ENCODE measurements around the gene WTIP.
"Not testable (repeated sequence)": the region's sequence is repeated elsewhere in the genome, so short reads cannot be mapped to it uniquely, and the experiment has no call there.

Gene WTIP

GRCh38 chr19:34503531-34504272 lies 22.1 kb downstream of the WTIP start:
- H3K27me3 ChIP-seq (ENCODE audit: control insufficient read depth, insufficient read depth, low read length): no peaks in the 10 kb centered on the region
- no peaks in the 10 kb centered on the region for H3K9me3 ChIP-seq (ENCODE audit: control insufficient read depth, insufficient read depth, low read length)
- no peak for DNase-seq (ENCODE audit: low read depth, low spot score)
- H3K36me3 ChIP-seq (ENCODE audit: control insufficient read depth, insufficient read depth, low read length): no peaks in the 10 kb centered on the region
- peaks cover 10% of the 10 kb centered on the region; the same call in 1 of the 2 replicates for H3K4me1 ChIP-seq (ENCODE audit: control insufficient read depth, insufficient read depth, low read length)
- H3K4me3 ChIP-seq (ENCODE audit: low read length): no peak overlapping the region
- WGBS (ENCODE audit: insufficient coverage, insufficient read length): 100% methylated on average over 2 of the region's 16 CpGs
- no peak overlapping the region for H3K27ac ChIP-seq (ENCODE audit: low read length)

GRCh38 chr19:34504273-34504808 lies 22.8 kb downstream of the WTIP start:
- Histone ChIP-seq H3K27ac (ENCODE audit: low read length) (no peak overlapping the region), H3K4me3 (ENCODE audit: low read length) (no peak overlapping the region), H3K9me3 (ENCODE audit: control insufficient read depth, insufficient read depth, low read length) (no peaks in the 10 kb centered on the region), H3K4me1 (ENCODE audit: control insufficient read depth, insufficient read depth, low read length) (peaks cover 10% of the 10 kb centered on the region; the same call in 1 of the 2 replicates), H3K27me3 (ENCODE audit: control insufficient read depth, insufficient read depth, low read length) (no peaks in the 10 kb centered on the region), H3K36me3 (ENCODE audit: control insufficient read depth, insufficient read depth, low read length) (no peaks in the 10 kb centered on the region)
- no peak for DNase-seq (ENCODE audit: low read depth, low spot score)
- no CpG with 5 or more reads among the region's 6 CpGs for WGBS (ENCODE audit: insufficient coverage, insufficient read length)

DNA sequence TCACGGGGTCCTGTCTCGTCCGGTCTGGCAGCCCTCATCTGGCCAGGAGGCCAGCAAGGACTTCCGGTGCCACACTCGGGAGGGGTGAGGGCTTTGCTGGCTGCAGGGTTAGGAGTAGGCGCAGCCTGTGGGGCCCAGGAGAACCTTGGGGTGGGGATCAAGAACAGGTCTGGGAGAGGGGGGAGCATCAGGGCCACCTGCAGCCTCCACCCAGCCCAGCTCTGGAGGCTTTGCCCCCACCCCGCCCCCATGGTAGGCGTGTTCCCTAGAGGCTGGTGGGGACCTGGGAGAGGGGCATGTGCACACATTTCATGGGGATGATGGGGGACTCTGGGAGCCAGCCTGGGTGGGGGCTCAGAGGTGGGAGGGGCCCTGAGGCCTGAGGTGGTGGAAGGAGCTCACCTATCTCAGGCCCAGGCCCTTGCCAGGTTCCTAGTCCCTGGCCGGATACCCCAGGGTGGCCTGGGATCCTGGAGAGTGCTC lies 23.3 kb downstream of the WTIP start:
- Histone ChIP-seq H3K4me1 (ENCODE audit: control insufficient read depth, insufficient read depth, low read length) (peaks cover 10% of the 10 kb centered on the region; the same call in 1 of the 2 replicates), H3K36me3 (ENCODE audit: control insufficient read depth, insufficient read depth, low read length) (no peaks in the 10 kb centered on the region), H3K27ac (ENCODE audit: low read length) (no peak overlapping the region), H3K4me3 (ENCODE audit: low read length) (no peak overlapping the region), H3K27me3 (ENCODE audit: control insufficient read depth, insufficient read depth, low read length) (no peaks in the 10 kb centered on the region), H3K9me3 (ENCODE audit: control insufficient read depth, insufficient read depth, low read length) (no peaks in the 10 kb centered on the region)
- WGBS (ENCODE audit: insufficient coverage, insufficient read length): no CpG with 5 or more reads among the region's 9 CpGs
- no peak for DNase-seq (ENCODE audit: low read depth, low spot score)

DNA sequence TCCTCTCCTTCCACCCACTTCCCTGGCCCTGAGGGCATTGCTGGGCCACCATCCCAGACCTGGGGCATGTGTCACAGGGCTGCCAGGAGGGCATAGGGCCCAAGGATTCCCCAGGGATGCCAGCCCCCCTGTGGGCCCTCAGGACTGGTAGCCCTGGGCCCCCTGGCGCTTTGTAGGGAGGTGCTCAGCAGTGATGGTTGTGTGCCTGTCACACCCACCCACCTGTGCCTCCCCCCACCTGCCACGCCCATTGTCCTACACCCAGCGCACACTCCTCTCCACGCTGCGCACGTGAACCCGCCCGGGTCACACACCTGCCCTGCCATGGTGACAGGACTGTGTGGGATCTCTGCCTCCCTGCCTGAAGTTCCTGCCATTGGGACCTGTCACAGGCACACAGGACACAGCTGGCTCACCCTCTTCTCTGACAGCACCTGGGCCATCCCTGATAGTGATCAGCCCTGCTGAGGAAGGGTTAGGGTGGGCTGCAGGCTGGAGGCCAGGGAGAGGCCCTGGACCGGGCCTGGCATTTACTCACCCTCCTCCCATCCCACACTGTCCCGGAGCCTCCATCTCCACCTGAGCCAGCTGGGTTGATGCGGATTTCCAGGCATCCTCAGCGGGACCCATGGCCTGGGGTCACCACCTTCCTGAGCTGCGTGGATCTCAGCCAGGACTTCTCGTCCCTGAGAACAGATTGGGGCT lies 23.9 kb downstream of the WTIP start:
- no CpG with 5 or more reads among the region's 14 CpGs for WGBS (ENCODE audit: insufficient coverage, insufficient read length)
- DNase-seq (ENCODE audit: low read depth, low spot score): no peak
- Histone ChIP-seq H3K27me3 (ENCODE audit: control insufficient read depth, insufficient read depth, low read length) (no peaks in the 10 kb centered on the region), H3K27ac (ENCODE audit: low read length) (no peak overlapping the region), H3K4me3 (ENCODE audit: low read length) (no peak overlapping the region), H3K9me3 (ENCODE audit: control insufficient read depth, insufficient read depth, low read length) (no peaks in the 10 kb centered on the region), H3K36me3 (ENCODE audit: control insufficient read depth, insufficient read depth, low read length) (no peaks in the 10 kb centered on the region), H3K4me1 (ENCODE audit: control insufficient read depth, insufficient read depth, low read length) (0 out of 2 replicates have a peak, but pooled peaks cover 6% of the 10 kb centered on the region)

- Histone ChIP-seq H3K27ac (ENCODE audit: low read length) (no peak overlapping the region), H3K9me3 (ENCODE audit: control insufficient read depth, insufficient read depth, low read length) (no peaks in the 10 kb centered on the region), H3K27me3 (ENCODE audit: control insufficient read depth, insufficient read depth, low read length) (no peaks in the 10 kb centered on the region), H3K4me1 (ENCODE audit: control insufficient read depth, insufficient read depth, low read length) (0 out of 2 replicates have a peak, but pooled peaks cover 3% of the 10 kb centered on the region), H3K36me3 (ENCODE audit: control insufficient read depth, insufficient read depth, low read length) (no peaks in the 10 kb centered on the region), H3K4me3 (ENCODE audit: low read length) (no peak overlapping the region)
- DNase-seq (ENCODE audit: low read depth, low spot score): no peak
- WGBS (ENCODE audit: insufficient coverage, insufficient read length): no CpG with 5 or more reads among the region's 8 CpGs
Measured at GRCh38 chr19:34506026-34506370, 24.4 kb downstream of the WTIP start.

- H3K9me3 ChIP-seq (ENCODE audit: control insufficient read depth, insufficient read depth, low read length): no peaks in the 10 kb centered on the region
- no CpG with 5 or more reads among the region's 4 CpGs for WGBS (ENCODE audit: insufficient coverage, insufficient read length)
- no peak for DNase-seq (ENCODE audit: low read depth, low spot score)
- H3K4me3 ChIP-seq (ENCODE audit: low read length): no peak overlapping the region
- H3K36me3 ChIP-seq (ENCODE audit: control insufficient read depth, insufficient read depth, low read length): no peaks in the 10 kb centered on the region
- no peaks in the 10 kb centered on the region for H3K27me3 ChIP-seq (ENCODE audit: control insufficient read depth, insufficient read depth, low read length)
- no peak overlapping the region for H3K27ac ChIP-seq (ENCODE audit: low read length)
- H3K4me1 ChIP-seq (ENCODE audit: control insufficient read depth, insufficient read depth, low read length): no peaks in the 10 kb centered on the region
Measured at GRCh38 chr19:34507414-34508067, 26.0 kb downstream of the WTIP start.

- Histone ChIP-seq H3K4me1 (ENCODE audit: control insufficient read depth, insufficient read depth, low read length) (no peaks in the 10 kb centered on the region), H3K27me3 (ENCODE audit: control insufficient read depth, insufficient read depth, low read length) (no peaks in the 10 kb centered on the region), H3K27ac (ENCODE audit: low read length) (no peak overlapping the region), H3K36me3 (ENCODE audit: control insufficient read depth, insufficient read depth, low read length) (no peaks in the 10 kb centered on the region), H3K4me3 (ENCODE audit: low read length) (no peak overlapping the region), H3K9me3 (ENCODE audit: control insufficient read depth, insufficient read depth, low read length) (no peaks in the 10 kb centered on the region)
- WGBS (ENCODE audit: insufficient coverage, insufficient read length): no CpG with 5 or more reads among the region's 9 CpGs
- DNase-seq (ENCODE audit: low read depth, low spot score): no peak
Measured at GRCh38 chr19:34508540-34508939, 27.0 kb downstream of the WTIP start.

DNA sequence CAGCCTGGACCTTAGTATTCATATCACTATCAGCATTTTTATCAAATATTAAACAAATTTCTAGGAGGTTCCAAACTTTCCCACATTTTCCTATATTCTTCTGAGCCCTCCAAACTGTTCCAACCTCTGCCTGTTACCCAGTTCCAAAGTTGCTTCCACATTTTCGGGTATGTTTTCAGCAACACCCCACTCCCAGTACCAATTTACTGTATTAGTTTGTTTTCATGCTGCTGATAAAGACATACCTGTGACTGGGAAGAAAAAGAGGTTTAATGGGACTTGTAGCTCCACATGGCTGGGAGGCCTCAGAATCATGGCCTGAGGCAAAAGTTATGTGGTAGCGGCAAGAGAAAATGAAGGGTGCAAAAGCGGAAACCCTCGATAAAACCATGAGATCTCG lies 29.3 kb downstream of the WTIP start:
- H3K27ac ChIP-seq (ENCODE audit: low read length); H3K9me3 ChIP-seq (ENCODE audit: control insufficient read depth, insufficient read depth, low read length); H3K4me1 ChIP-seq (ENCODE audit: control insufficient read depth, insufficient read depth, low read length); H3K36me3 ChIP-seq (ENCODE audit: control insufficient read depth, insufficient read depth, low read length); H3K27me3 ChIP-seq (ENCODE audit: control insufficient read depth, insufficient read depth, low read length); H3K4me3 ChIP-seq (ENCODE audit: low read length); DNase-seq (ENCODE audit: low read depth, low spot score): not testable (repeated sequence)
- WGBS (ENCODE audit: insufficient coverage, insufficient read length): no CpG with 5 or more reads among the region's 5 CpGs

GRCh38 chr19:34512254-34512822 lies 30.8 kb downstream of the WTIP start:
- no CpG with 5 or more reads among the region's 17 CpGs for WGBS (ENCODE audit: insufficient coverage, insufficient read length)
- H3K27ac ChIP-seq (ENCODE audit: low read length): no peak overlapping the region
- no peaks in the 10 kb centered on the region for H3K27me3 ChIP-seq (ENCODE audit: control insufficient read depth, insufficient read depth, low read length)
- no peak for DNase-seq (ENCODE audit: low read depth, low spot score)
- H3K4me1 ChIP-seq (ENCODE audit: control insufficient read depth, insufficient read depth, low read length): no peaks in the 10 kb centered on the region
- H3K4me3 ChIP-seq (ENCODE audit: low read length): no peak overlapping the region
- H3K36me3 ChIP-seq (ENCODE audit: control insufficient read depth, insufficient read depth, low read length): no peaks in the 10 kb centered on the region
- no peaks in the 10 kb centered on the region for H3K9me3 ChIP-seq (ENCODE audit: control insufficient read depth, insufficient read depth, low read length)

GRCh38 chr19:34513767-34514166 lies 32.2 kb downstream of the WTIP start:
- DNase-seq (ENCODE audit: low read depth, low spot score): no peak
- WGBS (ENCODE audit: insufficient coverage, insufficient read length): no CpG with 5 or more reads among the region's 6 CpGs
- Histone ChIP-seq H3K27me3 (ENCODE audit: control insufficient read depth, insufficient read depth, low read length) (no peaks in the 10 kb centered on the region), H3K27ac (ENCODE audit: low read length) (no peak overlapping the region), H3K9me3 (ENCODE audit: control insufficient read depth, insufficient read depth, low read length) (no peaks in the 10 kb centered on the region), H3K4me1 (ENCODE audit: control insufficient read depth, insufficient read depth, low read length) (no peaks in the 10 kb centered on the region), H3K36me3 (ENCODE audit: control insufficient read depth, insufficient read depth, low read length) (no peaks in the 10 kb centered on the region), H3K4me3 (ENCODE audit: low read length) (no peak overlapping the region)

All from iPS DF 6.9 (cell line).